GM21515 (cell line): ENCODE measurements around the gene OPRL1.
"Not testable (repeated sequence)": the region's sequence is repeated elsewhere in the genome, so short reads cannot be mapped to it uniquely, and the experiment has no call there.

Experiments used
- ATAC-seq: cut with Tn5 transposase; IDR thresholded peaks from one replicate; pipeline ENCODE4 v1.9.1; 2021; ENCODE audit not compliant: unreplicated experiment

The OPRL1 gene

DNA sequence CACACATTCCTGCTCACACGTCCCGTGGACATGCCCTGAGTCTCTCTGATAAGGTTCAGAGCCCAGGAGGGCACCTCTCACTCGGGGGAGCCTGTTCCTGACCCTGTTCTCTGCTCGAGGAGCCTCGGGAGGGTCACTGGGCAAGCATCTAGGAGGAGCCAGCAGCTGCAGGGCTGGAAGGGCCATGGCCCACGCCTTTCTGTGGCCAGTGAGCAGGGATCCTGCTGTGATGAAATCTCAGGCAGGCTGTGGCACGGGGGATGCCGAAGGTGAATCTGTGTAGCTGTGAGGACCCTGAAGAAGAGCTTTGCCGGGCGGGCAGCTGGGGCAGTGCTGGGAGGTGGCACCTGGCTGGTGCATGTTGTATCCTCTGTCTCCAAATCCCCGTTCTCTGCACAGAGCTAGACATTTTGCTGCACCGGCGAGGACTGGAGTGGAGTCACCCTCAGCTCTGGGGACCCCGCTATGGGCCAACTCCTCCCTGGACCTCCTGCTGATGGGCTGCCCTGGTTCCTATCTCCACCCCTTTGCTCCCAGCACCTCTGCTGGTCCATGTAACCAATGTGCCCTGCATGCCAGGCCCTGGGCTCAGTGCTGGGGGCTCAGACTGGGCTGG, 34.6 kb downstream of the OPRL1 start:
- ATAC-seq = no peak

DNA sequence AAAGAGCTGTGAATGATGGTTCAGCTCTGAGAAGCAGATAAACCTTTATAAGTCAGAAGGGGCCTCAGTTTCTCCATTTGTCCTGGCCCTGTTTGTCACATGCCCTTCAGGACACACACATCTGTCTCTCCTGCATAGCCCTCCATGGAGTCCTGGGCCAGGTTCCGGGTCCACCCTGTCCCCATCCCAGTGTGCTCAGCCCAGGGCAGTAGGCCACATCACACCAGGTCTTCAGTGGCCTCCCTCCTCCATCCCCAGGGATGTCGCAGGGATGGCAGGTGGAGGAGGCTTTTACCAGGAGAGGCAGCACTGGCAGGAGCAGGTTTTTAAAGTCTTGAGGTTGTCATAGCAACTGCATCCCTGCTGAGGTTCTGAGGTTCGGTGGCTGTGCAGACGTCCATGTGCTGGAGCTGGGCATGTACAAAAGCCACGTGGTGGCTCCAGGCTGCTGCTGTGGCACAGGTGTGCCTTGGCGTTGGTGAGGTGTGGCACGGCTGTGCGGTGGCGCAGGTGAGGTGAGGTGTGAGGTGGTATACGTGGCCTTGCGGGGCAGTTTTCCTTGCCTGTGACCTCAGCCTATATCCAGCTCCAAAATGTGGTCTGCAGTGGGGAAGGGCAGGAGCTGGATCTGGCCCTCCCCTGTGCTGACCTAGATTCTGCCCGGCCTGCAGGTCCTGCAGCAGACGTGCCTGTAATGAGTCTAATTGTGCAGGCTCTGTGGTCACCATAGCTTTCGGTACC, 35.5 kb downstream of the OPRL1 start:
- ATAC-seq = no peak

DNA sequence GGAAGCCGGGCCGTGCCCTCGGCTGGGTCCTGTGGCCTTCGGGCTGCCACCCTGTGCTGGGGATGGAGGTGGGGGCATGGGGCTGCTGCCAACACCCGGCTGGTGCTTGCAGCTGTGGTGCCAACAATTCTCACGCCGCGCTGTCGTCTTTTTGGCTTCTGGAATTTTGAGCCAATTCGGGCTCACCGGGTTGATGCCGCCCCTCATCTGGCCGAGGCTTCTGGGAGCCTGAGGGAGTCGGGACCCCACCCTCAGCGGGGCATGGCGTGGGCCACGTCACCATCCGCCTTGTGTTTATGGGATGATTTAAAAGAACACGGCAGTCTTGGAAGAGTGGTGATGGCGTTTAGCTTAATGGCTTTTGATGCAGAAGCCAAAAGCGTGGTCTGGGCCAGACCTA, 36.1 kb downstream of the OPRL1 start:
- ATAC-seq = no peak

DNA sequence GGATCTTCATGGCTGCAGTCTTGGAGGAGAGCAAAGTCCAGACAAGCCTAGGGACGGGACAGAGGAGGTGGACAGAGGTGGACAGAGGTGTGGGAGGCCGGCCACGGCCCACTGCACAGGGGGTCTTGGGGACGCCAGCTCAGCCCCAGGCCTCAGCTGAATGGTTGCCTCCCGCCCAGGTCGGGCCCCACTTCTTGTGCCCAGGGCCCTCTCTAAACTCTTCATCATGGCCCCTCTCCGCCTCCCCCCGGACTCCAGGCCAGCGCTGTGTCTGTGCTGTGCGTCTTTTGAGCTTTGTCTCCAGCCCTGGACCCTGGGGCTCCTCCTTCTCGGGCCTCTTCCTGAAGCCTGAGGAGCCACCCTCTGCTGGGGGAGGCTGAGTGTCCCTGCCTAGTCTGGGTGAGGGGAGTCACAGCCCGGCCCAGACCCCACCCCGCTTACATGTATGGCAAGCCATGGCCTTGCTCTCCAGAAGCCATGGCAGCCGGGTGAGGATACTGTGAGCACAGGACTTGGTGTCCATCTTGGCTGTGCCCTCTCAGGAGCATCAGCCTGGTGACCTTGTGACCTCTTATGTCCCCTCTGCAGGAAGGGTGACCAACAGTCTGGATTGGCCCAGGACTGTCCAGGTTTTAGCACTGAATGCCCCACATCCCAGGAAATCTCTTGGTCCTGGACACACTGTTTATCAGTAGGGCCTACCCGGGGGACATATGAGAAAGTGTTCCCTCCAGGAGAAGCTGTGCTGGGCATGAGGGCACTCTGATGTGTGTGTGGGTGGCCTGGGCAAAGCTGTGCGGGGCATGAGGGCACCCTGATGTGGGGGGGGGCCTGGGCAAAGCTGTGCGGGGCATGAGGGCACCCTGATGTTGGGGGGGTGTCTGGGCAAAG, 36.9 kb downstream of the OPRL1 start:
- no peak for ATAC-seq

DNA sequence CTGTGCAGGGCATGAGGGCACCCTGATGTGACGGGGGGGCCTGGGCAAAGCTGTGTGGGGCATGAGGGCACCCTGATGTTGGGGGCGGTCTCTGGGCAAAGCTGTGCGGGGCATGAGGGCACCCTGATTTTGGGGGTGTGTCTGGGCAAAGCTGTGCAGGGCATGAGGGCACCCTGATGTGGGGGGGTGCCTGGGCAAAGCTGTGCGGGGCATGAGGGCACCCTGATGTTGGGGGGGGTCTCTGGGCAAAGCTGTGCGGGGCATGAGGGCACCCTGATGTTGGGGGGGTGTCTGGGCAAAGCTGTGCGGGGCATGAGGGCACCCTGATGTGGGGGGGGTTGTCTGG, 37.5 kb downstream of the OPRL1 start:
- not testable (repeated sequence) for ATAC-seq

DNA sequence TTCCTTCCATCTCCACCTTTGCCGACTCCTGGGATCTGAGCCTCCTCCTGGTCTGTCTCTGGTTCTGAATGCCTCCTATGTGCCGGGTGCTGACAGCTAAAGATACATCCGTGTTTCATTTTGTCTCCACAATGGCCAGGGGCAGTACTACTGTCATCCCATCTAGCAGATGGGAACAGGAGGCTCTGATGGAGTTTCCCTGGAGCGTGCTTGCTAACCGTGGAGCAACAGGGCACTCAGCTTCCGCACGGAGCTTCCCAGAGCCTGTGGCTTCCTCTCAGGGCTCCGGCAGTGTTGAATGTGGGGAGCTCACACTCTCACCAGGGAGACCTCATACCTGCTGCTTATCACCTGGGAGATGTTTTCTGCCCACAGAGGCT, 39.4 kb downstream of the OPRL1 start:
- no peak for ATAC-seq

DNA sequence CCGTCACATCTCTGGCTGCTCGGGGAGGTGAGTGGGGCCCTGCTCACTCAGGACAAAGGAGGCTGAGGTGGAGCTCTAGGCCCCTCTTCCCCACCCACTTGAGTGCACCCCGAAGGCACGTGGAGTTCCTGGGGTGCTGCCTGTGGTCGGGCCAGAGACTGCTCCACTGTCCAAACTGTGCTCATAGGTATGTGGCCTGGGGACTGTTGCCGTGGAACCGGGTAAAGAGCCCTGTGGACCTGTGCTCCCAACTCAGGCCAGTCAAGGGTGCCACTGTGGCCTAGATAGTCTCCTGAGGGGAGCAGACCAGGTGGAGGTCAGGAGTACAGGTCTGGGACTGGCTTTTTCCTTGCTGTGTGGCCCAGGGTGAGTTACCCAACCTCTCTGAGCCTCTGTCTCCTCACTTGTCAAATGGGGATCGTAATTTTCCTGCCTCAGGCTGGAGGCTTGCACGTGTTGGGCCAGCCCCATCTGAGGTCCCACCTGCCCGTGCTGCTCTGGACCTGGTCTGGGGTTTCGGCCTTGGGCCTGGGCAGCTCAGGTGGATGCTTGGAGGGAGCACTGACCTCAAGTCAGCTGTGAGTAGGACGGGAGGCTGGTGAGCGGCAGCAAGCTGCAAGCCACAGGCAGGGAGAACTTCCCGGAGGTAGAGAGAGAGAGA, 39.9 kb downstream of the OPRL1 start:
- no peak for ATAC-seq

DNA sequence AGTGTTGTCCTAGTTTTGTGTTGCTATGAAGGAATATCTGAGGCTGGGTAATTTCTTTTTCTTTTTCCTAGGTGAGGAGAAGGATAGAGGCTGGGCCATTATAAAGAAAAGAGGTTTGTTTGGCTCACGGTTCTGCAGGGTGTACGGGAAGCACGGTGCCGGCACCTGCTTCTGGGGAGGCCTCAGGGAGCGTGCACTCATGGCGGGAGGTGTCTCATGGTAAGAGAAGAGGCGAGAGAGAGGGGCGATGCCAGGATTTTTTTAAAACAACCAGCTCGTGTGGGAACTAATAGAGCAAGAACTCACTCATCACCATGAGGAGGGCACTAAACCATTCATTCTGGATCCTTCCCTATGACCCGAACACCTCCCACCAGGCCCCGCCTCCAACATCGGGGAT, 41.7 kb downstream of the OPRL1 start:
- ATAC-seq = no peak

DNA sequence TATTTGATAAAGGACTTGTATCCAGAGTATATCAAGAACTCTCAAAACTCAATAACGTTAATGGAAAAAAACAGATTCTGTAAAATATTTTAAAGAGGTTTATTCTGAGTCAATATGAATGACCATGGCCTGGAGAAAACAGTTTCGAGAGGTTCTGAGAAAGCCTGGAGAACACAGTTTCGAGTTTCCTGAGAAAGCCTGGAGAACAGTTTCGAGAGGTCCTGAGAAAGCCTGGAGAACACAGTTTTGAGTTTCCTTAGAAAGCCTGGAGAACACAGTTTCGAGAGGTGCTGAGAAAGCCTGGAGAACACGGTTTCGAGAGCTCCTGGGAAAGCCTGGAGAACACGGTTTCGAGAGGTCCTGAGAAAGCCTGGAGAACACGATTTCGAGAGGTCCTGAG, 43.0 kb downstream of the OPRL1 start:
- not testable (repeated sequence) for ATAC-seq

DNA sequence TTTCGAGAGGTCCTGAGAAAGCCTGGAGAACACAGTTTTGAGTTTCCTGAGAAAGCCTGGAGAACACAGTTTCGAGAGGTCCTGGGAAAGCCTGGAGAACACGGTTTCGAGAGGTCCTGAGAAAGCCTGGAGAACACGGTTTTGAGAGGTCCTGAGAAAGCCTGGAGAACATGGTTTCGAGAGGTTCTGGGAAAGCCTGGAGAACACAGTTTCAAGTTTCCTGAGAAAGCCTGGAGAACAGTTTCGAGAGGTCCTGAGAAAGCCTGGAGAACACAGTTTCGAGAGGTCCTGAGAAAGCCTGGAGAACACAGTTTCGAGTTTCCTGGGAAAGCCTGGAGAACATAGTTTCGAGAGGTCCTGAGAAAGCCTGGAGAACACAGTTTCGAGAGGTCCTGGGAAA, 43.6 kb downstream of the OPRL1 start:
- not testable (repeated sequence) for ATAC-seq

DNA sequence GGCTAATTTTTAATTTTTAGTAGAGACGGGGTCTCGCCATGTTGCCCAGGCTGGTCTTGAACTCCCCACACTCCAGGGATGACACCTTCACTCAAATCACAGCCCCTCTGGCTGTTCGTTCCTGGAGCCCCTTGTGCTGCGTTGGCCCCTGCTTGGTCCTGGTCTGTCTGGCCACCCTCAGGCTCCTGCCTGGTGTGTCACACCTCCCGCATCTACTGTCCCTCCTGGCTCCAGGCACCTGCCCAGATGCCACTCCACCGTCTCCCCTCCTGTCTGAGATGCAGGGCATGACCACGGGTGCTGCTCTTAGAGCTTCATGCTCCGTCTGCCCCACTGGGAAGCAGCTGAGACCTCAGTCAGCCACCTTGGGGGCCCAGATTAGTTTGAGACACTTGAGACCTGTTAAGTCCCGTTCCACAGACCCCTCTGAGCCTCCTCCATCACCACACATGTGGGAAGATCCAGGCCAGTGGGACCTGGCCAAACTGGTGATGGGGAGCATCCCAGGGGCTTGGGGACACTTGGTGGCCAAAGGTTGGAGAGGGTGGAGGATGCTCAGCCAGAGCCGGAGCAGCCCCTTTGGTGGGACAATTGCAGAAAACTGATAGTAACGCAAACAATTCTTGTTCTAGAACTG, 49.4 kb downstream of the OPRL1 start:
- ATAC-seq = no peak

DNA sequence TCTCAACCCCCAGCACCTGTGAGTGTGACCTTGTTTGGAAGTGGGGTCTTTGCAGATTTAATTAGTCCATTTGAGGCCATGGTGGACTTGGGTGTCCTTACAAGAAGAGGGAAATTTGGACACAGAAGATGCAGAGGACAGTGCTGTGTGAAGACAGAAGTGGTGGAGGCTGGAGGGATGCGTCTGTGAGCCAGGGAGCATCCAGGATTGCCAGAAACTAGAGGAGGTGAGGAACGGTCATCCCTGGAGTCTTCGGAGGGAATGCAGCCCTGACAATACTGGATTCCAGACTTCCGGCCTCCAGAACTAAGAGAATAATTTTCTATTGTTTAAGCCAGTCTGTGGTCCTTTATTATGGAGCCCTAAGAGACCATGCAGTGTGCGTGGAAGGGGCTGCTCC, 50.4 kb downstream of the OPRL1 start:
- ATAC-seq = no peak

DNA sequence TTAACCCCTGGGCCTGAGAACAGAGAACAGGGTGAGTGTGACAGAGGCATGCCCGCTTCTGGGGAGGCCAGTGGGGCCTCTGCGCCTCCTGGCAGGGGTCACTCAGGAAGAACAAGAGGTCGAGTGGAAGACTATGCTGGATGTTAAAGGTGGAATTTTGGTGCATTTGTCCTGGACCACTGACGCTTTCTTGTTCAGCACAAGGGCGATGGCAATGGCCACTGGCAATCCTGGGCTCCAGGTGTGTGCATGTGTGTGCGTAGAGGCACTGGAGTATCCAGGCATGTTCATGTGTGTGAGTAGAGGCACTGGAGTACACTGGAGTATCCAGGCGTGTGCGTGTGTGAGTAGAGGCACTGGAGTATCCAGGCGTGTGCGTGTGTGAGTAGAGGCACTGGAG, 51.0 kb downstream of the OPRL1 start:
- ATAC-seq = no peak

DNA sequence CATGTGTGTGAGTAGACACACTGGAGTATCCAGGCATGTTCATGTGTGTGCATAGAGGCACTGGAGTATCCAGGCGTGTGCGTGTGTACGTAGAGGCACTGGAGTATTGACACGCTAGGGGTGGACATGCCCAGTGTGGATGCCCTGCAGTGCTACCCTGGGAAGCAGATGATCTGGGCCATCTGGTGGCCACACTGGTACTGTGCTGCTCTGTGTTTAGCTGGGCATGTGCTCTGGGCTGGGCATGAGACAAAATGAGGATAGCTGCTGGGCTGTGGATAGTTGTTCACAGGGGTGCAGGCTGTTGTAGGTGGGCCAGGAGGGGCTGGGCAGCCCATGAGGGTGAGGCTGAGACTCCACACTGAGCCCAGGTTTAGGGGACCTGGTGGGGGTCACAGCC, 51.5 kb downstream of the OPRL1 start:
- no peak for ATAC-seq

DNA sequence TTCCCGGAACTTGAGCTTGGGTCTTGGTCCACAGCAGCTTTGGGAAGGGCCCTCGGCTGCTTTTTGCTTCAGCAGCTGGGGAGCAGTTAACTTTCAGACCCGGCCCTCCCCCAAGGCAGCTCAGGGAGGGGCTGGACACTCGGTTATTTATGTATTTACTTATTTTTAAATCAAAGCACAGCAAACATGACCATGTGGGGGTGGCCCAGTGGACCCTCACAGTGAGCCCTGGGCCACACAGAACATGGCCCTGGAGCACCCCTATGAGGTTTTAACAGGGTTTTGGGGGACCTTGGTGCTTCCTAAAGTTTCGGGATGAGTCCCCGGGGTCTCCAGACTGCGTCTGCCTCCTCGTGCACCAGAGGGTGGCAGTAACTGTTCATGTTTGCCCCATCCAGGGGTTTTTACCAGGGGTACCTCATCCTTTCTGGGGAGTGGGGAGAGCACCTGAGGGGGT, 54.1 kb downstream of the OPRL1 start:
- ATAC-seq = no peak

DNA sequence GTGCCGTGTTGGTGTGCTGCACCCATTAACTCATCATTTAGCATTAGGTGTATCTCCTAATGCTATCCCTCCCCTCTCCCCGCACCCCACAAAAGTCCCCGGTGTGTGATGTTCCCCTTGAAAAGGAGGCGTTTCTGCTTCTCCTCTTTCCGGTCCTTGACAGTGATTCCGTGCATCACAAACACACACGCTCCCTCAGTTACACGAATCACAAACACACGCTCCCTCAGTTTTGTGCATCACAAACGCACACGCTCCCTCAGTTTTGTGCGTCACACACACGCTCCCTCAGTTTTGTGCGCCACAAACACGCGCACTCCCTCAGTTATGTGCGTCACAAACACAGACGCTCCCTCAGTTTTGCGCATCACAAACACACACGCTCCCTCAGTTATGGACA, 54.9 kb downstream of the OPRL1 start:
- not testable (repeated sequence) for ATAC-seq

DNA sequence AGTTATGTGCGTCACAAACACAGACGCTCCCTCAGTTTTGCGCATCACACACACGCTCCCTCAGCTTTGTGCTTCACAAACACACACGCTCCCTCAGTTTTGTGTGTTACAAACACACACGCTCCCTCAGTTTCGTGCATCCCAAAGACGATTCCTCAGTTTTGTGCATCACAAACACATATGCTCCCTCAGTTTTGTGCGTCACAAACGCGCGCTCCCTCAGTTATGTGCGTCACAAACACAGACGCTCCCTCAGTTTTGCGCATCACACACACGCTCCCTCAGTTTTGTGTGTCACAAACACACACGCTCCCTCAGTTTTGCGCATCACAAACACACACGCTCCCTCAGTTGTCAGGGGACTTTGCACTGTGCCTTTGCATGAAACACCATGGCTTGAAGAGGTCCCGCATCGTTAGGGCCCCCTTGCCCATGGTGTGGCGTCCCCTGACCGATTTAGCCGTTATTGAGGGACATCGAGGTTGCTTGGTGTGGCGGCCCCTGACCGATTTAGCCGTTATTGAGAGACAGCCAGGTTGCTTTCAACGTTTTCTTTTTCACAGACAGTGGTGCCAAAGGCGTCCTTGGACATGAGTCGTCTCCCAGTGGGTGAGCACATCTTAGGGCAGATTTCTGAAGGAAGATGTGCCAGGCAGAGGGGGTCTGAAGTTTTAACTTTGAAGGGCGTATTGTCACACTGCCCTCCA, 56.3 kb downstream of the OPRL1 start:
- no peak for ATAC-seq

DNA sequence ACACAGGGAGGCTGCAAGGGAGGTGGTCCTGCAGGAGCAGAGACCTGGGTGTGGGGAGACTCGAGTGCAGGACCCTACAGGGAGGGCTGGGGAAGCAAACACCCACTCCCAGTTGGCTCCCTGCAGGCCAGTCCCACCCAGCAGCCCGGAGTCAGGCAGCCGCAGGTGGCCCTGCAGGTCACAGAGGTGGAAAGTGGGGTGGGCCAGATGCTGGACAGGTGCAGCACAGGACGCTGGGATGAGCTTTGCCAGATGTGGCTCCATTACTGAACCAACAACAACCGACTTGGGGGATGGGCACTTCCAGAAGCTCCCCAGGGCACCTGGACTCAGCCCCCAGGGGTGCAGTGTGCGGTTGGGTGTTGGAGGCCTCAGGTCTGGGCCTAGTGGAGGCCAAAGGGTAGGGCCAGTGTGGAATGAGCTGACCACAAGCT, 57.7 kb downstream of the OPRL1 start:
- no peak for ATAC-seq

DNA sequence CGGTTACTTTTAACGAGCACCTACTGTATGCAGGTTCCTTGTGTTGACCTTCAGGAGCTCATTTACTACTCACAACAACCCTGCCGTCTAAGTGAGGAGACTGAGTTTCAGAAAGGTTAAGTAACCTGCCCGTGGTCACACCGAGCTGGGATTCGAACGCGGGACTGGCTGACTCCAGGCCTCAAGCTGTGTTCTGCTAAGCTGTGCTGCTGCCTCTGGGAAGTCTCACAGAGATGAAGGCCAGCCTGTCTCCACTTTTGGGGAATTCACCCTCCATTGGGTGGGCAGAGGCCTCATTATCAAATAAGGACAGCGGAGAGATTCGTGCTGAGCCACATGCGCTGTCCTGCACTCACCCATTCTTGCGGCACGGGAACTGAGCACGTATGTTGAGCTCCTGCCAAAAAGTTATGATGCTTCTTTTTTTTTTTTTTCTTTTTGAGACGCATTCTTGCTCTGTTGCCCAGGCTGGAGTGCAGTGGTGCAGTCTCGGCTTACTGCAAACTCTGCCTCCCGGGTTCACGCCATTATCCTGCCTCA, 58.5 kb downstream of the OPRL1 start:
- ATAC-seq = no peak
